ENCODE measurements around the gene NDUFV3.
"Not testable (repeated sequence)": the region's sequence is repeated elsewhere in the genome, so short reads cannot be mapped to it uniquely, and the experiment has no call there.

The NDUFV3 gene

DNA sequence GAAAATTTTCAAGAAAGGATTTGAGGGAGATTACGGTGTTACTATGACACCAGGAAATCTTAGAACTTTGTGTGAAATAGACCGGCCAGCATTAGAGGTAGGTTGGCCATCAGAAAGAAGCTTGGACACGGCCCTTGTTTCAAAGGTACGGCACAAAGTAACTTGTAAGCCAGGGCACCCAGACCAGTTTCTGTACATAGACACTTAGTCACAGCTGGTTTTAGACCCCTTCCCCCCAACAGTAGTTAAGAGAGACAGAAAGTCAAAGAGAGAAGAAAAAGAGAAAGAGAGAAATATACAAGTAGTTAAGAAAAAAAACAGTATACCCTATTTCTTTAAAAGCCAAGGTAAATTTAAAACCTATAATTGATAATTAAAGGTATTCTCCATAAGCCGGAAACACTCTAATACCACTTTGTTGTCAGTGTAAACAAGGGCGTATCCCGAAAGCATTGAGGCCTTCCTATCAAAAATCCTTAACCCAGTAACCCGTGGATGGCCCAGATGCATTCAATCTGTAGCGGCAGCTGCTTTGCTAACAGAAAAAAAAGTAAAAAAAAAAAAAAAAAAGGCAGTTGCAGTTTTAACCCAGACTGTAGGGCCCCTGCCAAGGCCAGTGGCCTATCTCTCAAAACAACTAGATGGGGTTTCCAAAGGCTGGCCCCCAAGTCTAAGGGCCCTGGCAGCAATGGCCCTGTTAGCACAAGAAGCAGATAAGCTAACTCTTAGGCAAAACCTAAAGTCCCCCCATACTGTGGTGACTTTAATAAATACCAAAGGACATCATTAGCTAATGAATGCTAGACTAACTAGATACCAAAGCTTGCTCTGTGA is 40.2 kb downstream of the NDUFV3 start:
- not testable (repeated sequence) for H3K4me3 ChIP-seq (ENCODE audit: low read depth, low read length)

GRCh38 chr21:42933973-42934372 is 40.9 kb downstream of the NDUFV3 start:
- not testable (repeated sequence) for H3K4me3 ChIP-seq (ENCODE audit: low read depth, low read length)

GRCh38 chr21:42936360-42936759 is 43.3 kb downstream of the NDUFV3 start:
- H3K4me3 ChIP-seq (ENCODE audit: low read depth, low read length) = not testable (repeated sequence)

GRCh38 chr21:42937034-42937940 is 44.2 kb downstream of the NDUFV3 start:
- H3K4me3 ChIP-seq (ENCODE audit: low read depth, low read length) = not testable (repeated sequence)

DNA sequence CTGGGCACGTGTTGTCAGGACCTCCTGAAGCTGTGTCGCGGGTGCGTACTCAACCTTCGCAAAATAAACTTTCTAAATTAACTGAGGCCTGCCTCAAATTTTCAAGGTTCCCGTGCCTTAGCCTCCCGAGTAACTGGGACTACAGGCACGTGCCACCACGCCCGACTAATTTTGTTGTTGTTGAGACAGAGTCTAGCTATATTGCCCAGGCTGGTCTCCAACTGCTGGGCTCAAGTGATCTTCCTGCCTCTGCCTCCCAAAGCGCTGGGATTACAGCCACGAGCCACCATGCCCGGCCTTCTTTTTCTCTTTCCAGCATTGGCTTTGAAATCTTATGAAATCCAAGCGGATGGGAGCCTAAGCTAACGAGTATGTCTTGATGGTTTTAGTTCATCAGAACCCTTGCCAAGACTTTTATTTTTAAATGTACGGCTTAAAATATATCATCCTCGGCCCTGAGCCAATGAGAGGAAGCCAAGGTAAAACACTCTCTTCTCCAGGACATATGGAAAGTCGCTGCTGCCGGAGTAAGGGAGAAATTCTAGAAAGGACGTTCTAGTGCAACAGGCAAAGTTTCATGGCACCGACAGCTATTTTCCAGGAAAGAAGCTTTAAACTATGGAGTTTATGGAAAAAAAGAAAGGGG is 45.0 kb downstream of the NDUFV3 start:
- H3K4me3 ChIP-seq (ENCODE audit: low read depth, low read length) = no peak overlapping the region

DNA sequence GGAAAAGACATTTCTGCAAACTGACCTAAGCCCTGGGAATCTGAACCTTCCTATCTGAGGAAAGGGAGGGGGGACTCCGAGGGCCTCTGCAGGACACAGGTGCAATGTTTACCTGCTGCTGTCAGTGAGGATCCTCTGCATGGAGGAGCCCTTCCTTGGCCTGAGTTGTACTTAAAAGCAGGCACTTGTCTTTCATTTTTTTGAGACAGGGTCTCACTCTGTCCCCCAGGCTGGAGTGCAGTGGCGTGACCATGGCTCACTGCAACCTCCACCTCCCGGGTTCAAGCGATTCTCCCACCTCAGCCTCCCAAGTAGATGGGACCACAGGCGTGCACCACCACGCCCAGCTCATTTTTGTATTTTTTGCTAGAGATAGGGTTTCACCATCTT is 45.5 kb downstream of the NDUFV3 start:
- not testable (repeated sequence) for H3K4me3 ChIP-seq (ENCODE audit: low read depth, low read length)

DNA sequence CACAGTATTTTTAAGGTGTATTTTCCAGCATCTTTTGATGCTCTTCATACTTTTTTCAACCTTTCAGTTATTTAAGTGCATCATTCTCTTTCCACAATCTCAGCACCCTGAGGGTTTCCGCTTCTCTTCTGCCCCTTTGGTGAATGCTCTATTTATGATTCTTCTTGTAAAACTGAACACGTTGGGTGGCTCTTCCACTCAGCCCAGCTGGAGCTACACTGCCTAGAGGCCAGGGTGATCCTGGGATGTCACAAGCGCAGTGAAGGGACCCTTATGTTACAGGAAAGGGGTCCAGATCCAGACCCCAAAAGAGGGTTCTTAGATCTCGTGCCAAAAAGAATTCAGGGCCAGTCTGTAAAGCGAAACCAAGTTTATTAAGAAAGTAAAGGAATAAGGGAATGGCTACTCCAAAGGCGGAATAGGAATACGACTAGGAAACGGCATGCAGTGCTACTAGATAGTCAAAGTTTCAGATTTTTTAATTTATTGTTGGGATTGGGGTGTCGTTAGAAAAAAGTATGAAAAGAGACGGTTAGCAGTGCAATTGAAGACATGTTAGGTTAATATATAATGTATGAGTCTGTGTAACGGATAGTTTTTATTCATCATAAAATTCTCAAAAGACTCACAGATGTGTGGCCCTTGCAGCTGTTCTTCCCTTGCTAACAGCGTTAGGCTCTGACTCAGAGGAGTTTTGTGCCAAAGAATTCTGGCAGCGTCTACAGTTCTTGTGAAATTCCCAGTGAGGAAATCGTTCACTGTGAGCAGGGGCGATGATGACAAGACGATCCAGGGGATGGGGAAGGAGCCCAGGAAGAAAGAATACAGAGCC is 46.7 kb downstream of the NDUFV3 start:
- no peak overlapping the region for H3K4me3 ChIP-seq (ENCODE audit: low read depth, low read length)

- no peak overlapping the region for H3K4me3 ChIP-seq (ENCODE audit: low read depth, low read length)
Measured at GRCh38 chr21:42941696-42942085, 48.6 kb downstream of the NDUFV3 start.

GRCh38 chr21:42942244-42942643 is 49.1 kb downstream of the NDUFV3 start:
- H3K4me3 ChIP-seq (ENCODE audit: low read depth, low read length) = no peak overlapping the region

- H3K4me3 ChIP-seq (ENCODE audit: low read depth, low read length) = not testable (repeated sequence)
Measured at GRCh38 chr21:42949094-42949755, 56.1 kb downstream of the NDUFV3 start.

DNA sequence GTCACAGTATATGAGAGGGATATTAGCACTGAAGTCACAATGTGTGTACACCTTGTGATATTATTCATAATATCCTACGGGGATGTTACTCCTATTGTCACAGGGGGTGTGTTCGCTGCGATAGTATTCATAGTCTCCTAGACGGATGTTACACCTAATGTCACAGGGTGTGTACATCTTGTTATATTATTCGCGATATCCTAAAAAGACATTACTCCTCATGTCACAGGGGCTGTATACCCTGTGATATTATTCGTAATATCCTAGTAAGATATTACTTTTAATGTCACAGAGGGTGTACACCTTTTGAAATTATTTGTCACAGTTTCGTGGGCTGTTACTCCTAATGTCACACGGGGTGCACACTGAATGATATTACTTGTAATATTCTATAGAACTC is 58.1 kb downstream of the NDUFV3 start:
- H3K4me3 ChIP-seq (ENCODE audit: low read depth, low read length) = not testable (repeated sequence)

GRCh38 chr21:42956824-42957630 is 63.9 kb downstream of the NDUFV3 start:
- no peak overlapping the region for H3K4me3 ChIP-seq (ENCODE audit: low read depth, low read length)

DNA sequence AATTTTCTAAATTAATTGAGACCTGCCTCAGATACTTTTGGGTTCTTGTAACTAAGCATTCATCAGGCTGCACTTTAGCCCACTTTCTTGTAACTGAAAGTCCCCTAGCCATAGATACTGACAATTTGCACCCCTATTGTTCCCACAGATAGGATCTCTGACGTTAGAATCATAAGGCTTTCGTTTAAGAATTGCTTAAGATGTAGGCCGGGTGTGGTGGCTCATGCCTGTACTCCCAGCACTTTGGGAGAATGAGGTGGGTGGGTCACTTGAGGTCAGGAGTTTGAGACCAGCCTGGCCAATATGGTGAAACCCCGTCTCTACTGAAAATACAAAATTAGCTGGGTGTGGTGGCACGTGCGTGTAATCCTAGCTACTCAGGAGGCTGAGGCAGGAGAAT is 65.0 kb downstream of the NDUFV3 start:
- H3K4me3 ChIP-seq (ENCODE audit: low read depth, low read length) = not testable (repeated sequence)

DNA sequence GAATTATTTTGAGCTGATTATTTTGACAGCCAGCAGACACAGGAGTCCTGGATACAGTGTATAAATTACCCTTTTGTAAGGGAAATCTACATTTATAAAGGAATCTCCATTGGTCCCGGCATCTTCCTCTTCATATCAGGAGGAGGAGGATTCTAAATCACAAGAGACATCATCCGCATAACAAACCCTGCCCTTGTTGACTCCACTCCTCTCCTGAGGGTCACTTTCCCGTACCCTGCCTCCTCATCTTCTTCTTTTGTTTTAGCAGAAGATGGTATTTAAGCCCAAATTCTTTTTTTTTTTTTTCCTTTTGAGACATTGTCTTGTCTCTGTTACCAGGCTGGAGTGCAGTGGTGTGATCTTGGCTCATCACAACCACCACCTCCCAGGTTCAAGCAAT is 66.6 kb downstream of the NDUFV3 start:
- H3K4me3 ChIP-seq (ENCODE audit: low read depth, low read length) = no peak overlapping the region

DNA sequence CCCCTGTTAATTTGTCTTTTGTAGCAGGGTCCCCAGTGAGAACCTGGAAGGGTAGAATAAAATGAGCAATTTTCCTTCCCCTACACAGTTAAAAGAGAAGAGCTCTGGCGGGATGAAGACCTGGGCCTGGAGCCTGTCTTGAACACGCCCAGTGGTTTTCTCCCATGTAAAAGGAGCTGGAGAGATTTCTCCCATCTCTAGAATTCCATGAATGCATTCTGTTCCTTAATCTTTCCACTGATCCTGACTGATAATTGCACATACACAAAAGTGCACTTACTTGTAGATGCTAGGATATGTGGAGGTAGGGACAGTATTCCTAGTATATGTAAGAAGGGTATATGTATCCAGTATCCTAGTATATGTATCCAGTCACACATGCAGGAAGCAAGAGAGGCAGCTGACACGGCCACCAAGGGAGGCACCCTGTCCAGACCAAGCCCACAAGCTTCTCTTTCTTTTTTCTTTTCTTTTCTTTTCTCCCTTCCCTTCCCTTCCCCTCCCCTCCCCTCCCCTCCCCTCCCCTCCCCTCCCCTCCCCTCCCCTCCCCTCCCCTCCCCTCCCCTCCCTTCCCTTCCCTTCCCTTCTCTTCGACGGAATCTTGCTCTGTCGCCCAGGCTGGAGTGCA is 69.4 kb downstream of the NDUFV3 start:
- no peak overlapping the region for H3K4me3 ChIP-seq (ENCODE audit: low read depth, low read length)

Data from iPS-11a (cell line).